Measurements from ENCODE around the gene ZNF226. TPM values are rescaled to one million over a fixed set of nuclear protein-coding genes. Genes with fewer than 3 reads are reported as not detected.
"Not testable (repeated sequence)": the region's sequence is repeated elsewhere in the genome, so short reads cannot be mapped to it uniquely, and the experiment has no call there.

ZNF226 gene
- total RNA-seq, 1 donor from 2014 or later, result 18.9 TPM

DNA sequence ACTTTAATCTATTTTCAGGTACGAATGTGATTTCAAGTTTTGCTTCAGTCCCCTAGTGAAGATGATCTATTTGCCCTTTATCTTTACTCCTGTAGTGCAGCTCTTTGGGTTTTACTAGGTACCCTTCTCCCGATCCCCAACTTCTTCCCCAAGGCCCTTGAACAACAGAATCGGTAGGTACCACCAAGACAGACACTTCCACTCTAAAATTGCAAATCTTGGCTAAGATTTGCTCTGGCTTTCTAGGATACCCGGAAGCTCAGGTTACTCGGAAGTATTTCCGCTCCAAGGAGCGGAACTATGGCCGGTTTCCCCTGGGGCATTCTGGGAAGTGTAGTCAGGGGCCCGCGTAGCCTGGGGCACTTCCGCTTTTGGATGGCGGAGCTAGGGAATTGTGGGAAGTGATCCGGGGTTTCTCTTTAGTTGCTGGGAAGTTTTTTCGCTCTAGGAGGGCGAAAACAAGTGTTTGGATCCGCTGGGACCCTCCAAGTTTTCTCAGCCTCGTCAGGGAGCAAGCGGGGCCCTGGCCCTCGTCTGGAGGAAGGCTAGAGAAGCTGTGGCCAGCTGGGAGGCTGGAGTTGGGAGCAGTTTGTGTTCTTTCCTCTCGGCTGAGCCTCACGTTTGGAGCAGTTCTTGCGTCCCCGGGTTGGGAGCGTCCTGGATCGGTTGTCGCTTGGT, 42.4 kb downstream of the ZNF226 start:
- DNase-seq (ENCODE audit: low read depth), result peak; percentile 98

DNA sequence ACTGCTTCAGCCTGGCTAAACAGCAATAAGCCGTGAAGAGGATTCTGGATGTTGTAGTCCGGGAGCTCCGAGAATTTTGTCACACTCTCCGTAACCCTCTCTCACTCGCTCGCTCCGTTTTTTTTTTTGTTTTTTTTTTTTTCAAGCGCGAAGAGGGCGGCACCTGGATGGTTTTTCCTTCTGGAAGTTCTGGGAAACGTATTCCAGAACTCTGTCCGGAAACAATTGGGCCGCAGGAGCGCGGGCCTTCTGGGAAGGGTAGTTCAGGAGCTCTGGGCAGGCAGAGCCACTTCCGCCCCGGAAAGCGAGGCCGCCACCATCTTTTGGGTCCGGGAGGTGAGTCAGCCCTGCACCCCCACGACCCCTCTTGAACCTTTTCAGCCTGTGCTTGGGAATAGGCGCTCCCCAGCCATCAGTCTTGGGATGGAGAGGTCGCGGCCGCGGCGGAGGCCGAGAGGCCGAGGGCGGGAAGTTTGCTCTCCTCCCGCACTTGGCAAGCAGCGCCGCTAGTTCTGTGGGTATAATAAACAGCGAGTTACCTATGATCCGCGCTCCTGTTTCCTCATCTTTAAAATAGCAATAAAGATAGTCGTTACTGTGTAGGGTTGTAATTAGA, 47.5 kb downstream of the ZNF226 start, which contains the start of gene ZNF227:
TSS of gene ZNF227 (plus strand) at position 283 of the 616 bp plus-strand sequence. CDS start 5,261 bp downstream, outside the sequence.
- peak; percentile 98 for DNase-seq (ENCODE audit: low read depth)

DNA sequence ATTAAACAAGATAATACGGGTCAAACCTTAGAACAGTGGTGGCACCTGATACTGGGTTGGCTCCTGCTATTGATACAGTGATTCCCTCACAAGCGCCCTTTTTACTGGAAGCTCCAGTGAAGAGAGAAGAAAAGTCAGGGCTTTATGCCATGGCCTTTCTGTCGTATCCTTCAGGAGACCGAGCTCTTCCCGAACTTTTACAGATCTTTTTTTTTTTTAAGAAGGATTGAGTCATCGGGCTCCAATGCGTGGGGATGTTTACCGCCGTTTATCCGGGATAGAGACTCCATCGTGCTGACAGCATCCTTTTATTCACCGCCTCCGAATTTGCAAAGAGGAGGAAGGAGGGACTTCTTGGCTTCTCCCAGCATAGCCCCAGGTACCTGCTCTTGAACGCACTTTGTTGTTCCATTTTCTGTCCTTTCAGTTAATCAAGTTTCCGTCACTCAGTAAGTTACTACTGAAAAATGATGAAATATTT, 48.0 kb downstream of the ZNF226 start:
- DNase-seq (ENCODE audit: low read depth), result peak; percentile 37

DNA sequence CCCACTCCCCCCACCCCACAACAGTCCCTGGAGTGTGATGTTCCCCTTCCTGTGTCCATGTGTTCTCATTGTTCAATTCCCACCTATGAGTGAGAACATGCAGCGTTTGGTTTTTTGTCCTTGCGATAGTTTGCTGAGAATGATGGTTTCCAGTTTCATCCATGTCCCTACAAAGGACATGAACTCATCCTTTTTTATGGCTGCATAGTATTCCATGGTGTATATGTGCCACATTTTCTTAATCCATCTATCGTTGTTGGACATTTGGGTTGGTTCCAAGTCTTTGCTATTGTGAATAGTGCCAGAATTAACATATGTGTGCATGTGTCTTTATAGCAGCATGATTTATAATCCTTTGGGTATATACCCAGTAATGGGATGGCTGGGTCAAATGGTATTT, 55.0 kb downstream of the ZNF226 start:
- DNase-seq (ENCODE audit: low read depth), result not testable (repeated sequence)

DNA sequence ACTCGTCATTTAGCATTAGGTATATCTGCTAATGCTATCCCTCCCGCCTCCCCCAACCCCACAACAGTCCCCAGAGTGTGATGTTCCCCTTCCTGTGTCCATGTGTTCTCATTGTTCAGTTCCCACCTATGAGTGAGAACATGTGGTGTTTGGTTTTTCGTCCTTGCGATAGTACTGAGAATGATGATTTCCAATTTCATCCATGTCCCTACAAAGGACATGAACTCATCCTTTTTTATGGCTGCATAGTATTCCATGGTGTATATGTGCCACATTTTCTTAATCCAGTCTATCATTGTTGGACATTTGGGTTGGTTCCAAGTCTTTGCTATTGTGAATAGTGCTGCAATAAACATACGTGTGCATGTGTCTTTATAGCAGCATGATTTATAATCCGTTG, 55.9 kb downstream of the ZNF226 start:
- DNase-seq (ENCODE audit: low read depth), result not testable (repeated sequence)

DNA sequence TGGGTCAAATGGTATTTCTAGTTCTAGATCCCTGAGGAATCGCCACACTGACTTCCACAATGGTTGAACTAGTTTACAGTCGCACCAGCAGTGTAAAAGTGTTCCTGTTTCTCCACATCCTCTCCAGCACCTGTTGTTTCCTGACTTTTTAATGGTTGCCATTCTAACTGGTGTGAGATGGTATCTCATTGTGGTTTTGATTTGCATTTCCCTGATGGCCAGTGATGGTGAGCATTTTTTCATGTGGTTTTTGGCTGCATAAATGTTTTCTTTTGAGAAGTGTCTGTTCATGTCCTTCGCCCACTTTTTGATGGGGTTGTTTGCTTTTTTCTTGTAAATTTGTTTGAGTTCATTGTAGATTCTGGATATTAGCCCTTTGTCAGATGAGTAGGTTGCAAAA, 56.4 kb downstream of the ZNF226 start:
- not testable (repeated sequence) for DNase-seq (ENCODE audit: low read depth)

Other genes starting within 250 kb of the ZNF226 start
- 13.0 and 13.2 TPM in 2 replicates for gene ZNF45, start 229.8 kb upstream of the ZNF226 start, total RNA-seq
- 3.8 and 5.5 TPM in 2 replicates for gene ZNF221, start 213.9 kb upstream of the ZNF226 start, total RNA-seq
- gene ZNF155, start 180.9 kb upstream of the ZNF226 start, total RNA-seq, result 7.3 and 11.8 TPM in 2 replicates
- 3.0 and 3.6 TPM in 2 replicates for gene ZNF230, start 162.1 kb upstream of the ZNF226 start, total RNA-seq
- gene ZNF222, start 139.7 kb upstream of the ZNF226 start, total RNA-seq, result 3.0 and 5.6 TPM in 2 replicates
- 3.9 and 5.8 TPM in 2 replicates for gene ZNF223, start 113.1 kb upstream of the ZNF226 start, total RNA-seq
- 3.0 and 3.6 TPM in 2 replicates for gene ZNF284, start 92.9 kb upstream of the ZNF226 start, total RNA-seq
- gene ZNF224, start 70.7 kb upstream of the ZNF226 start, total RNA-seq, result 11.7 and 19.4 TPM in 2 replicates
- 4.9 and 5.7 TPM in 2 replicates for gene ZNF225, start 51.7 kb upstream of the ZNF226 start, total RNA-seq
- gene ZNF234, start 23.5 kb upstream of the ZNF226 start, total RNA-seq, result 15.5 and 16.9 TPM in 2 replicates
- 15.9 and 19.1 TPM in 2 replicates for gene ZNF227, start 47.4 kb downstream of the ZNF226 start, total RNA-seq
- 0.10 and 0.21 TPM in 2 replicates for gene ZNF233, start 94.8 kb downstream of the ZNF226 start, total RNA-seq
- 4.8 and 6.3 TPM in 2 replicates for gene ZNF235, start 139.9 kb downstream of the ZNF226 start, total RNA-seq
- gene ZNF112, start 191.6 kb downstream of the ZNF226 start, total RNA-seq, result 8.0 and 14.0 TPM in 2 replicates
- gene ZNF285, start 236.5 kb downstream of the ZNF226 start, total RNA-seq, result 2.6 and 4.6 TPM in 2 replicates